NB4 (cell line): ENCODE measurements around the gene NUP62.

ENCODE experiments used
- POLR2A ChIP-seq: IDR thresholded peaks from 2 replicates; pipeline ENCODE4 v1.6.1; 2011; ENCODE audit warnings: mild to moderate bottlenecking; ENCODE audit not compliant: insufficient read length; ENCODE audit errors: extremely low read depth
- TF ChIP-seq, protein P1 (sequence below): IDR thresholded peaks from one replicate; pipeline ENCODE4 v1.5.1; 2012; ENCODE audit warnings: low read depth, low read length

DNA sequence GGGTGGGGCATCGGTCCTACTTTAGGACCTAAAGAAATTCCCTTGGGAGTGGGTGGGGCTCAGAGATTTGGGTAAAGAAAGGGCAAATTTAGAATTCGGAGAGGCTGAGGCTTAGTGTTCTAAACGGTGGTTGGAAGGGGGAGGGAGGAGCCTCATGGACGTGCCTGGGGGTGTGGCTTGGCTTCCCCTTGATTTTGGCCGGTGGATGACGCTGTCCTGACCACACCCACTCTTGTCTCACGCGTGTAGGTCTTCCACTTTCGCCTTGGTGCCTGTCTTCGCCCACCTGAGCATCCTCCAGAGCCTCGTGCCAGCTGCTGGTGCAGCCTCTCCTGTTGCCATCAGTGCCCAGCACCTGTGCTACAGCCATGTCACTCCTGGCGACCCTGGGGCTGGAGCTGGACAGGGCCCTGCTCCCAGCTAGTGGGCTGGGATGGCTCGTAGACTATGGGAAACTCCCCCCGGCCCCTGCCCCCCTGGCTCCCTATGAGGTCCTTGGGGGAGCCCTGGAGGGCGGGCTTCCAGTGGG, 1.2 kb upstream of the NUP62 start:
- TF ChIP-seq POLR2A, result no peak
- TF ChIP-seq, protein P1, sequence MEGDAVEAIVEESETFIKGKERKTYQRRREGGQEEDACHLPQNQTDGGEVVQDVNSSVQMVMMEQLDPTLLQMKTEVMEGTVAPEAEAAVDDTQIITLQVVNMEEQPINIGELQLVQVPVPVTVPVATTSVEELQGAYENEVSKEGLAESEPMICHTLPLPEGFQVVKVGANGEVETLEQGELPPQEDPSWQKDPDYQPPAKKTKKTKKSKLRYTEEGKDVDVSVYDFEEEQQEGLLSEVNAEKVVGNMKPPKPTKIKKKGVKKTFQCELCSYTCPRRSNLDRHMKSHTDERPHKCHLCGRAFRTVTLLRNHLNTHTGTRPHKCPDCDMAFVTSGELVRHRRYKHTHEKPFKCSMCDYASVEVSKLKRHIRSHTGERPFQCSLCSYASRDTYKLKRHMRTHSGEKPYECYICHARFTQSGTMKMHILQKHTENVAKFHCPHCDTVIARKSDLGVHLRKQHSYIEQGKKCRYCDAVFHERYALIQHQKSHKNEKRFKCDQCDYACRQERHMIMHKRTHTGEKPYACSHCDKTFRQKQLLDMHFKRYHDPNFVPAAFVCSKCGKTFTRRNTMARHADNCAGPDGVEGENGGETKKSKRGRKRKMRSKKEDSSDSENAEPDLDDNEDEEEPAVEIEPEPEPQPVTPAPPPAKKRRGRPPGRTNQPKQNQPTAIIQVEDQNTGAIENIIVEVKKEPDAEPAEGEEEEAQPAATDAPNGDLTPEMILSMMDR, result no peak
